GM13976 (cell line): ENCODE data around the gene GNG2.
A peak's percentile ranks its signal among the peaks of the same experiment; 100 is the strongest.

Source experiments
- DNase-seq: peaks from one replicate; pipeline ENCODE4 v3.0.0; 2012; ENCODE audit warnings: low spot score
- in situ Hi-C: fragments of 300-500 bp; cut with MboI; formaldehyde crosslinking; loops from one replicate; pipeline ENCODE4 v1.12.0; 2022; ENCODE audit warnings: low sequenced_read_pairs, mixed read lengths, inconsistent platforms; ENCODE audit not compliant: unreplicated experiment
- TF ChIP-seq, protein P1 (sequence below): IDR thresholded peaks from 2 replicates; pipeline ENCODE4 v1.5.1; 2012; ENCODE audit warnings: borderline replicate concordance, mild to moderate bottlenecking; ENCODE audit not compliant: insufficient read depth; ENCODE audit errors: extremely low read depth, missing control alignments, control extremely low read depth

The GNG2 gene

DNA sequence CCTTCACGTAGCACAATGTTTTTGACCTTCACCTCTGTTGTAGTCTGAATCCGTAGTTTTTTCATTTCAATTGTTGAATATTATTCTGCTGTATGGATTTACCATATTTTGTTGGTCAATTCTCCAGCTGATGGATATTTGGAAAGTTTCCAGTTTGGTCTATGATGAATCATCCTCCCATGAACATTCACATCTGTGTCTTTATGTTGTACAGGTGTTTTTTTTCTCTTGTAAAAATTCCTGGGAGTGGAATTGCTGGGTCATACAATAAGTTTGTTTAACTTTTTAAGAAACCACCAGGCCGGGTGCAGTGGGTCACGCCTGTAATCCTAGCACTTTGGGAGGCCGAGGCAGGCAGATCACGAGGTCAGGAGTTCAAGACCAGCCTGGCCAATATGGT, 36.7 kb upstream of the GNG2 start:
- in situ Hi-C loops = no loop called here
- TF ChIP-seq, protein P1, sequence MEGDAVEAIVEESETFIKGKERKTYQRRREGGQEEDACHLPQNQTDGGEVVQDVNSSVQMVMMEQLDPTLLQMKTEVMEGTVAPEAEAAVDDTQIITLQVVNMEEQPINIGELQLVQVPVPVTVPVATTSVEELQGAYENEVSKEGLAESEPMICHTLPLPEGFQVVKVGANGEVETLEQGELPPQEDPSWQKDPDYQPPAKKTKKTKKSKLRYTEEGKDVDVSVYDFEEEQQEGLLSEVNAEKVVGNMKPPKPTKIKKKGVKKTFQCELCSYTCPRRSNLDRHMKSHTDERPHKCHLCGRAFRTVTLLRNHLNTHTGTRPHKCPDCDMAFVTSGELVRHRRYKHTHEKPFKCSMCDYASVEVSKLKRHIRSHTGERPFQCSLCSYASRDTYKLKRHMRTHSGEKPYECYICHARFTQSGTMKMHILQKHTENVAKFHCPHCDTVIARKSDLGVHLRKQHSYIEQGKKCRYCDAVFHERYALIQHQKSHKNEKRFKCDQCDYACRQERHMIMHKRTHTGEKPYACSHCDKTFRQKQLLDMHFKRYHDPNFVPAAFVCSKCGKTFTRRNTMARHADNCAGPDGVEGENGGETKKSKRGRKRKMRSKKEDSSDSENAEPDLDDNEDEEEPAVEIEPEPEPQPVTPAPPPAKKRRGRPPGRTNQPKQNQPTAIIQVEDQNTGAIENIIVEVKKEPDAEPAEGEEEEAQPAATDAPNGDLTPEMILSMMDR = no peak
- no peak for DNase-seq

DNA sequence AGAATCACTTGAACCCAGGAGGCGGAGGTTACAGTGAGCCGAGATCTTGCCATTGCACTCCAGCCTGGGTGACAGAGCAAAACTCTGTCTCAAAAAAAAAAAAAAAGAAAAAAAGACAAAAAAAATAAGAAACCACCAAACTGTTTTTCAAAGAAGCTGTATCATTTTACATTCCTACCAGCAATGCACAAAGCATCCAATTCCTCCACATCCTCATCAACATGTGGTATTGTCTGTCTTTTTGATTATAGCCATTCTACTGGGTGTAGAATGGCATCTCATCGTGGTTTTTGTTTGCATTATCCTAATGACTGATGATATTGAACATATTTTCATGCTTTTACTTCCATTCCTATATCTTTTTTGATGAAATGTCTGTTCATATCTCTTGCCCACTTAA, 36.2 kb upstream of the GNG2 start:
- in situ Hi-C loops = no loop called here
- DNase-seq = no peak
- TF ChIP-seq, protein P1 = no peak

DNA sequence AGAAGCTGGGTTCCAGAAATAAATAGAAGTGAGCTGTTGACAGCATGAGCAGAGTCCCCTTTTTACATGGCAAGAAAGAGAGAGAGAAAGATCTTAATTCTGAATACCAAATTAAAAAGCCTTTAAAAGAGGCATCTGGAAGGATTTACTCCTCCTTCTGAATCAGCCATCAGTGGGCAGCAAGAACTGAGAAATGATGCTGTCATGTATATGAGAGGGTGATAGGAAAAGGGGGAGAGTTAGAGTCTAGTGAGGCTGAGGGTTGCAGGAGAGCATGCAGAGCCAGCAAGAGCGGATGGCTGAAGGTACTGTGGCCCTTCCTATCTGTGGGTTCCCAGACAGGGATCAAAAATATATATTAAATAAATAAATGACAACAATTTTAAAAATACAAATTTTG, 34.5 kb upstream of the GNG2 start:
- in situ Hi-C loops = no loop called here
- no peak for DNase-seq
- TF ChIP-seq, protein P1 = no peak

DNA sequence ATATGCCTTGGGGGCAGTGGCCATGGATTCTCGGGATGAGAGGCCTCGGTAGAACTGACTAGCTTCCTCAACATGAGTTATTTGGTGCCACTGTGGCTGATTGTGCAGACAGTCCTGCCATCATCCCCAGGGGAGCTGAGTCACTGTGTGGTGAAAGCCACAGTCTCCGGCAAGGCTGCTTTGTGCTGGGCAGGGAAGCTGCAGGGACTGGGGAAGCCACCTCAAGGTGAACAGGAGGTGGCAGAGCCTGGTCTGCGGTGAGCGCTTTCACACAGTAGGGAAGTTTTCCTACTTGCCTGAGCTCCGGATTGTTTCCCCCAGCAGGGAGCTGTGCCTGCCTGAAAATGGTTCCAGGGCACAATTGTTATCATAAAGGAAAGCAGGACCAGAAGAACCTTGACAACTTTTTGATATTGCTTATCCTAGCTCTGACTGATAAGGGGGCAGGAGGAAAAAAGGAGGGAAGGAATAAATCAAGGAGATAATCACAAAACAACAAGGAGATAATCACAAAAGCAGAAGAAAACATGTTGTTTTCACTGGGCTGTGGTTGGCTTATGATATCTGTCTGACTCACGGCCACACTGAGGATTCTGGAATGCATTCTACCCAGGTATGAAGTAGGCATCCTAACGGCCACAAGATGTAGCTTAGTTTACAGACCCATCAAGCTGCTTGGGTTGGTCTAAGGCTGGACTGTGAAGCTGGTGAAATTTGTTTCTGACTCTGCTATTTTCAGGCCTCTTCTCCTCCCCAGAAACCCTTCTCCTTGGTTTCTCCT, 32.2 kb upstream of the GNG2 start:
- in situ Hi-C loops = no loop called here
- TF ChIP-seq, protein P1 = no peak
- DNase-seq = peak; percentile 26

DNA sequence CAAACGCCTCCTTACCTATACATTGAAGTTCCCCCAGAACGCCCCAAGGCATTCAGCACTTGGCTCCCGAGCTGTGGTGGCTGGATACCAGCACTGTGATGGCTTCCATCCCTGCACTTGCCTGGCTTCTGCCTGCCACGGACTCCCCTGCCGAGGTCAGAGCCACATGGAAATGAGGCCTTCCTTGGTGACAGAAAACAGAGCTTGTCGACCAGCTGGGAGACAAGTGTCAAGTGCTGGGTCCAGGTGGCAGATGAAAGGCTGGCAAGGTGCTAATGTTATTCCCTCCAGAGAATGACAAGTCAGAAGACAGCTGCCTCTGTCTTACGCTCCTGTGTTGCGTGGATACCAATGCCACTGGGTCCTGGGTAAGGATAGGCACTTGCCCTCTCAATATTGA, 26.2 kb upstream of the GNG2 start:
- no peak for DNase-seq
- TF ChIP-seq, protein P1 = no peak
- in situ Hi-C loops = no loop called here

DNA sequence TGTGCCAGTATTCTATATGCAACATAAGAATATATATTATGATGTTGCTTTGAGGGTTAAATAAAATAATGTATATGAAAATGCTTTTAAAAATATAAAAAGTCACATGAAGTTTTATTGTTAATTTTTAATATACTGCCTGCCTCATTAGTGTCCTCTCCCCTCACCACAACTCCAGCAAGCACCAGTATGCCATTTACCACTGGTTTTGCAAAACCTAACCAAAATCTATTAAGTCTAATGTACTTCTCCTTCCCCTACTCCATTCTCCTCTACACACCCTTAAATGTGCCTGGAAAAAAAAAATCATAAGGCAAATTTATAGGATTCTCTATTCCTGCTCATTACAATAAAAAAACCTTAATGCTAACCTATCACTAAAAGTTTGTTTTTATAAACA, 24.0 kb upstream of the GNG2 start:
- in situ Hi-C loops = no loop called here
- no peak for DNase-seq

More for the DNA sequence above, 24.0 kb upstream of the GNG2 start:
- TF ChIP-seq, protein P1 = no peak
